ENCODE data around the gene SORBS1.

DNA sequence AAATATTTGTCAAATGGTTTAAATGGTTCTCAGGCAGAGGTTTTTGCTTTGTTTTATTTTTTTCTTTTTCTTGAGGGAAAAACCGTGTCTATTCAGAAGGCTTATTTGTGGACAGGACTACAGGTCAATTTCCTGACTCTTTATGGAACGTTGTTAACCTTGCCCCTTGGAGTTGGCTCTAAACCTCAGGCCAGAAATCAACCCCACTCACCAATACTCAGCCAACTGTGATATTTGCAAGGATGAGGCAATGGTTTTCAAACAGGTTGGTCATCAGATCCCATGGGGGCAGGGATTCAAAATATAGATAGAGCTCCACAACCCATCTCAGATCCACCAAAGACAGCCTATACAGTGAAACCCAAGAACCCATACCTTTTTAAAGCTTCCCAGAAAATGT is 280.5 kb downstream of the SORBS1 start:
- TF ChIP-seq, protein P1, sequence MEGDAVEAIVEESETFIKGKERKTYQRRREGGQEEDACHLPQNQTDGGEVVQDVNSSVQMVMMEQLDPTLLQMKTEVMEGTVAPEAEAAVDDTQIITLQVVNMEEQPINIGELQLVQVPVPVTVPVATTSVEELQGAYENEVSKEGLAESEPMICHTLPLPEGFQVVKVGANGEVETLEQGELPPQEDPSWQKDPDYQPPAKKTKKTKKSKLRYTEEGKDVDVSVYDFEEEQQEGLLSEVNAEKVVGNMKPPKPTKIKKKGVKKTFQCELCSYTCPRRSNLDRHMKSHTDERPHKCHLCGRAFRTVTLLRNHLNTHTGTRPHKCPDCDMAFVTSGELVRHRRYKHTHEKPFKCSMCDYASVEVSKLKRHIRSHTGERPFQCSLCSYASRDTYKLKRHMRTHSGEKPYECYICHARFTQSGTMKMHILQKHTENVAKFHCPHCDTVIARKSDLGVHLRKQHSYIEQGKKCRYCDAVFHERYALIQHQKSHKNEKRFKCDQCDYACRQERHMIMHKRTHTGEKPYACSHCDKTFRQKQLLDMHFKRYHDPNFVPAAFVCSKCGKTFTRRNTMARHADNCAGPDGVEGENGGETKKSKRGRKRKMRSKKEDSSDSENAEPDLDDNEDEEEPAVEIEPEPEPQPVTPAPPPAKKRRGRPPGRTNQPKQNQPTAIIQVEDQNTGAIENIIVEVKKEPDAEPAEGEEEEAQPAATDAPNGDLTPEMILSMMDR (IDR thresholded peaks at IDR 0.05; ENCODE audit: insufficient read depth, low read depth, low read length) = no peak
- no peak for TF ChIP-seq EZH2 (IDR thresholded peaks at IDR 0.05; ENCODE audit: insufficient read depth, low read length)

Measured in astrocyte (in vitro differentiated cells and primary cell).